ENCODE data around the gene PHOX2B.

The PHOX2B gene

GRCh38 chr4:41734371-41734770 lies 14.2 kb downstream of the PHOX2B start:
- Histone ChIP-seq H3K27ac (no peak overlapping the region), H3K4me2 (no peak overlapping the region), H4K20me1 (no peaks in the 10 kb centered on the region), H3K4me1 (no peaks in the 10 kb centered on the region), H3K9me3 (no peaks in the 10 kb centered on the region), H3K36me3 (no peaks in the 10 kb centered on the region), H3K4me3 (no peak overlapping the region), H3K27me3 (no peaks in the 10 kb centered on the region), H3K9ac (no peak overlapping the region)
- TF ChIP-seq Cebpa-rat (IDR thresholded peaks at IDR 0.05) = no peak

GRCh38 chr4:41731569-41732126 lies 16.9 kb downstream of the PHOX2B start:
- Histone ChIP-seq H3K4me2 (no peak overlapping the region), H3K9me3 (no peaks in the 10 kb centered on the region), H3K4me1 (no peaks in the 10 kb centered on the region), H3K4me3 (no peak overlapping the region), H3K36me3 (no peaks in the 10 kb centered on the region), H3K9ac (no peak overlapping the region), H4K20me1 (no peaks in the 10 kb centered on the region), H3K27me3 (no peaks in the 10 kb centered on the region), H3K27ac (no peak overlapping the region)
- TF ChIP-seq Cebpa-rat (IDR thresholded peaks at IDR 0.05) = no peak

DNA sequence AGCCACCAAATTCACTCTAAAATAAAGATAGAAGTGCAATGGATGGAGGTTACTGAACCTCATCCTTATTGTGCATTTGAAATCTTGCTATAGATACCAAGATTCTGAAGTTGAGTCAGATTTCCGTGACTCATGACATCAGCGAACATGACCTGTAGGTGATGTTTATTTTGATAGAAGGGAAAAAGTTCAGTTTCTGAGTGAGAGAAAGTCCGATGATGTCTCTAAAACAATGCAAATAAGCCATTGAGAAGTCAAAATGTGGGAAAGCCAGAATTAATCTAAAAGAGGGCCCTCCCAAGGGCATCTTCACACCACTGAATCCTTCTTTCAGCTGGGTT lies 20.0 kb downstream of the PHOX2B start:
- TF ChIP-seq Cebpa-rat (IDR thresholded peaks at IDR 0.05) = no peak
- Histone ChIP-seq H3K4me1 (no peaks in the 10 kb centered on the region), H3K27ac (no peak overlapping the region), H3K36me3 (no peaks in the 10 kb centered on the region), H3K4me2 (no peak overlapping the region), H4K20me1 (no peaks in the 10 kb centered on the region), H3K27me3 (no peaks in the 10 kb centered on the region), H3K9me3 (peaks cover 6% of the 10 kb centered on the region; the same call in 1 of the 2 replicates), H3K9ac (no peak overlapping the region), H3K4me3 (no peak overlapping the region)

GRCh38 chr4:41727861-41728572 lies 20.5 kb downstream of the PHOX2B start:
- Histone ChIP-seq H3K9ac (no peak overlapping the region), H3K27ac (no peak overlapping the region), H4K20me1 (no peaks in the 10 kb centered on the region), H3K4me1 (no peaks in the 10 kb centered on the region), H3K9me3 (peaks cover 6% of the 10 kb centered on the region; the same call in 1 of the 2 replicates), H3K27me3 (no peaks in the 10 kb centered on the region), H3K4me3 (no peak overlapping the region), H3K36me3 (no peaks in the 10 kb centered on the region), H3K4me2 (no peak overlapping the region)
- TF ChIP-seq Cebpa-rat (IDR thresholded peaks at IDR 0.05) = no peak

DNA sequence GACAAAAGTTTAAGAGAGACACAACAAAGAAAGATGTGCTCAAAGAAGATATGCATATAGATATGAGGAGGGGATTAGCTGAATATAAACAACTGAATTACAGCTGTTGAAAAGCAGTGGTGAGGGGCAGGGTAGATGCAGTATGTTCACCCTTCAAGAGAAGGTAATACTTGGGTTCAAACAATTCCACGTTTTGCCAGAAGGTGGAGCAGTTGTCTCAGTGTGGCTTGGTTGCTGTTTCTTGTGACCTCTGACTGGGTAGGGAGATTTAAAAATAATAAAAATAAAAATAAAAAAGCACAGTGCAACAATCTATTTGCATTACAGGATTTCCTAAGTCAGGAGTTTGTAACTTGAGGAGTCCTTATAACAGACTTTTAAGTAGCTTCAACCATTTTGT lies 23.3 kb downstream of the PHOX2B start:
- Histone ChIP-seq H3K9me3 (peaks cover 6% of the 10 kb centered on the region; the same call in 1 of the 2 replicates), H3K4me2 (no peak overlapping the region), H4K20me1 (no peaks in the 10 kb centered on the region), H3K4me1 (no peaks in the 10 kb centered on the region), H3K4me3 (no peak overlapping the region), H3K27ac (no peak overlapping the region), H3K27me3 (no peaks in the 10 kb centered on the region), H3K36me3 (no peaks in the 10 kb centered on the region), H3K9ac (no peak overlapping the region)
- TF ChIP-seq Cebpa-rat (IDR thresholded peaks at IDR 0.05) = no peak

- H3K4me1 ChIP-seq = no peaks in the 10 kb centered on the region
- H3K4me3 ChIP-seq = no peak overlapping the region
- H3K9ac ChIP-seq = no peak overlapping the region
- TF ChIP-seq Cebpa-rat (IDR thresholded peaks at IDR 0.05) = no peak
- no peaks in the 10 kb centered on the region for H3K27me3 ChIP-seq
- H3K9me3 ChIP-seq = peaks cover 6% of the 10 kb centered on the region; the same call in 1 of the 2 replicates
- H3K36me3 ChIP-seq = no peaks in the 10 kb centered on the region
- H4K20me1 ChIP-seq = no peaks in the 10 kb centered on the region
- no peak overlapping the region for H3K27ac ChIP-seq
- no peak overlapping the region for H3K4me2 ChIP-seq
Measured at GRCh38 chr4:41723286-41723685, 25.2 kb downstream of the PHOX2B start.

- Histone ChIP-seq H3K4me3 (no peak overlapping the region), H3K36me3 (no peaks in the 10 kb centered on the region), H3K27me3 (no peaks in the 10 kb centered on the region), H3K27ac (no peak overlapping the region), H3K4me1 (no peaks in the 10 kb centered on the region), H3K4me2 (no peak overlapping the region), H3K9ac (no peak overlapping the region), H3K9me3 (peaks cover 6% of the 10 kb centered on the region; the same call in 1 of the 2 replicates), H4K20me1 (no peaks in the 10 kb centered on the region)
- TF ChIP-seq Cebpa-rat (IDR thresholded peaks at IDR 0.05) = no peak
Measured at GRCh38 chr4:41722181-41722580, 26.3 kb downstream of the PHOX2B start.

DNA sequence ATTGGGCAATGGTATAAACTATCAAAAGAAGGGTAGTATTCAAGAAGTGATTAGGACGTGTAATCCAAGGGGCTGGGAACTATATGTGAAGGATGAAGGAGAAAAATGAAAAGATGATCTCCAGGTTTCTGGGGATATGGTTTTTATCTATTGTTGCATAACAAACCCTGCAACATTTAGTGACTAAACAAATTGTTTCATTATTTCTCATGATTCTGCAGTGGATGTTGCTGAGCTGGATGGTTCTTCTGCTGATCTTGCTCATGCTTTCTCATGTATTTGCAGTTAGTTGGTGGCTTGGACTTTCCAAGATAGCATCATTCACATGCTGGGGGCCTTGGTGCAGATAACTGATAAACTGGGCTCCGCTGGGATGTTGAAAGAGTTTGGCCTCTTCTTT lies 29.1 kb downstream of the PHOX2B start:
- Histone ChIP-seq H3K9me3 (no peaks in the 10 kb centered on the region), H3K4me2 (no peak overlapping the region), H3K27me3 (no peaks in the 10 kb centered on the region), H4K20me1 (no peaks in the 10 kb centered on the region), H3K4me3 (no peak overlapping the region), H3K27ac (no peak overlapping the region), H3K9ac (no peak overlapping the region), H3K36me3 (no peaks in the 10 kb centered on the region), H3K4me1 (no peaks in the 10 kb centered on the region)
- TF ChIP-seq Cebpa-rat (IDR thresholded peaks at IDR 0.05) = no peak

- no peaks in the 10 kb centered on the region for H3K4me1 ChIP-seq
- H3K27ac ChIP-seq = no peak overlapping the region
- H3K36me3 ChIP-seq = no peaks in the 10 kb centered on the region
- H3K9ac ChIP-seq = no peak overlapping the region
- H3K4me3 ChIP-seq = no peak overlapping the region
- no peak for TF ChIP-seq Cebpa-rat (IDR thresholded peaks at IDR 0.05)
- no peaks in the 10 kb centered on the region for H4K20me1 ChIP-seq
- no peaks in the 10 kb centered on the region for H3K9me3 ChIP-seq
- H3K4me2 ChIP-seq = no peak overlapping the region
- no peaks in the 10 kb centered on the region for H3K27me3 ChIP-seq
Measured at GRCh38 chr4:41718907-41719306, 29.6 kb downstream of the PHOX2B start.

- no peak overlapping the region for H3K4me3 ChIP-seq
- H3K27me3 ChIP-seq = no peaks in the 10 kb centered on the region
- no peak overlapping the region for H3K4me2 ChIP-seq
- TF ChIP-seq Cebpa-rat (IDR thresholded peaks at IDR 0.05) = no peak
- no peak overlapping the region for H3K9ac ChIP-seq
- no peaks in the 10 kb centered on the region for H3K4me1 ChIP-seq
- no peak overlapping the region for H3K27ac ChIP-seq
- H3K9me3 ChIP-seq = no peaks in the 10 kb centered on the region
- H4K20me1 ChIP-seq = no peaks in the 10 kb centered on the region
- no peaks in the 10 kb centered on the region for H3K36me3 ChIP-seq
Measured at GRCh38 chr4:41715155-41715554, 33.4 kb downstream of the PHOX2B start.

Measured in BLaER1 (cell line).